ENCODE measurements around the gene ITK.
"Not testable (repeated sequence)": the region's sequence is repeated elsewhere in the genome, so short reads cannot be mapped to it uniquely, and the experiment has no call there.

Gene ITK

DNA sequence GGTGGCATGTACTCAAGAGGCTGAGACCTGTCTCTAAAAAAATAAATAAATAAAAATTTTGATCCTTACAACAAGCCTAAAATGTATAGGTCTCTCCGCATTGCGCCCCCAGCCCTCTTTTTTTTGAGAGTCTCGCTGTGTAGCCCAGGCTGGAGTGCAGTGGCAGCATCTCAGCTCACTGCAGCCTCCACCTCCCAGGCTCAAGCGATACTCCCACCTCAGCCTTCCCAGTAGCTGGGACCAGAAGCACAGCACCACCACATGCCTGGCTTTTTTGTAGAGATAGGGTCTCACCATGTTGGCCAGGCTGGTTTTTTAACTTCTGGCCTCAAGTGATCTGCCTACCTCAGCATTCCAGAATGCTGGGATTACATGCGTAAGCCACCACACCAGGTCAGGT lies 12.4 kb upstream of the ITK start:
- no peak for DNase-seq (ENCODE audit: low read depth)

DNA sequence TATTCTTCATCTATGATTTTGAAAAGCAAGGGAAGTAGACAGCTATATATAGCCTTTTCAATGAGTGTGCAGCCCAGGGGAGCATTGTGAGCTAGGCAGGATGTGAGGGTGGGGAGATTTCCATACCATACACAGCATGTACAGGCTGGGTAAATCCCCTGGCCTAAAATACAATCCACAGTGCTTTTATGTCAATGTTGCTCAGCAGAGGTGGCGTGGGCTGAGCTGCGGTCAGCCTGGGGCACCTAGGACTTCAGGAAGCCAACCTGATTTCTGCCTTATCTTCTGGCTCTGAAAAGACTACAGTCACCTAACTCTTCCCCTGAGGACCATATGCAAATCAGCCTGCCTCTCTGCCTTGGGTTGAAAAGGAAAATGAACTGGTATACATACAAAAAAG lies 8.2 kb upstream of the ITK start:
- DNase-seq (ENCODE audit: low read depth) = peak; percentile 52

DNA sequence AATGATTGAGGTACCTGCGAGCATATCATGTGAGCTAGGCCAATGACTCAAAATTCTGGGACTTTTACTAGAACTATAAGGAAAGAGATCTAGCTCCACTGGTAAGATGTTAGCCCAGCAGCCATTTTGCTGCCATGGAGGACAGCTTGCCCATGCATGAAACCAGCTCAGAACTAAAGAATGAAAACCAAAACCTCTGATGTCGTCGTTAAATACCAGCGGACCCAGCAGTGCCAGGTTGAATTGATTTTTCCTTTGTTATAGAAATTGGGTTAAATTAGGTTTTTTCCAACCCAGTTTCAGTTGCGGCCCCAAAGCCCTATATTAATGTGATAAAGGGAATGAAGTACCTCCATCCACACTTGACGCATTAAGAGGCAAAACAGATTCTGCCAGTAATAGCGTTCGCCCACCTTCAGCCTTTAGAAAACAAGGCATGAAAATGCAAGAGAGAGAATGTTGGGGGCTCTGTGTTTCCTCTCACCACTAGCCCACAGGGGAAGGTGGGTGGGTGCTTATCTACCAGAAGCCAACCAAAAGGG lies 5.5 kb upstream of the ITK start:
- no peak for DNase-seq (ENCODE audit: low read depth)

DNA sequence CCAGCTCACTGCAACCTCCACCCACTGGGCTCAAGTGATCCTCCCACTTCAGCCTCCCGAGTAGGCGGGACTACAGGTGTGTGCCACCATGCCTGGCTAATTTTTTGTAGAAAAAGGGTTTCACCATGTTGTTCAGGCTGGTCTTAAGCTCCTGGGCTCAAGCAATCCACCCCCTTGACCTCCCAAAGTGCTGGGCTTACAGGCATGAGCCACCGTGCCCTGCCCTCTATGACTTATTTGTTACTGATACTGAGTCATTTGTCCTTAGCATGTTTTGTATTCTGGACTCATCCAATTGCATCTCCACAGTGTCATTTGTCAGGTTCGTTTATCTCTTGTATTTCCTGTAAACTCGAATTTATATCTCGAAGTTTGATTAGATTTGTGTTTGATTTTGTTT lies 2.7 kb upstream of the ITK start:
- no peak for DNase-seq (ENCODE audit: low read depth)

DNA sequence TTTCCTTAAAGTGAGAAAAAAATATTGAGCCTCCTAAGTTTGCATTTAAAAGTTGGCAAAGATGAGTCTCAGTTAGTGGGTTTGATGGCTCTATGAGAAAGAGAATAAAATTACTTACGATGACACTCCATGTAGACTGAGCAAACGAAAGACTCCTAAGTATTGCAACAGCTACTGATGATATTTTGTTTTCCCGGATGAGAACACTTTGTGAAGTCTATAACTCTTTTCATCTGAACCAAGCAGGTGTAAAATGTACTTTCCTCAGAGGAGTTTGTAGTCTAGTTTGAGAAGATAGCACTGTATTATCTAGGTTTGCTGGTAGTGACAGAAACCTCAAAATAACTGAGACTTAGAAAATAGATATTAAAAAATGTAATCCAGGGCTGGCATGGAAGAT lies 1.7 kb upstream of the ITK start:
- no peak for DNase-seq (ENCODE audit: low read depth)

DNA sequence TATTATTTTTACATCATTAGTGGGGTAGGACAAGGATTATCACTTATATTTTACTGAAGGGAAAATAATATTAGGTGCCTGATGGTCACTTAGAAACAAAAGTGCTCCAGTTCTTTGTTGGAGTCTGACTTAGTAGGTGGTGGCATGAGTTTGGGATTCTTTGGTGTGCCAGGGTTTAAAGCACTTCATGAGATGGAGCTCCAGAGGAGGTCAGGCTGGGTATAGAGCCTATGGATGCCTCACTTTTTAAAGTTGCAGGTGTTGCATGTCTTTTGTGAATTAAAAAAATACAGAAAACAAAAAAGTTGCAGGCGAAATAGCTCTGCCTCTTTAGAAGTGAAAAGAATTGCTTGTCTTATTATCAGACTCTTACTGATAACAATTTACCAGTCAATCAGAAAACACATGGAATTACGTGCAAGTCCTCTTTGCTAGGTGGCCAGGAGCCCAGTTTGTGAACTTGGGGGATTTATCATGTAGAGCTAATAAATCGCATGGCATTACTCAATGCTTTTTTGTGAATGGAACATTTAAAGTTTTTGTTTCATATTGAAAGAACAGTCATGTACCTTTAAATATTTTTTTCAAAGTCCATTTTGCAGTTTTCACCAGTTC lies 1.6 kb downstream of the ITK start:
- no peak for DNase-seq (ENCODE audit: low read depth)

DNA sequence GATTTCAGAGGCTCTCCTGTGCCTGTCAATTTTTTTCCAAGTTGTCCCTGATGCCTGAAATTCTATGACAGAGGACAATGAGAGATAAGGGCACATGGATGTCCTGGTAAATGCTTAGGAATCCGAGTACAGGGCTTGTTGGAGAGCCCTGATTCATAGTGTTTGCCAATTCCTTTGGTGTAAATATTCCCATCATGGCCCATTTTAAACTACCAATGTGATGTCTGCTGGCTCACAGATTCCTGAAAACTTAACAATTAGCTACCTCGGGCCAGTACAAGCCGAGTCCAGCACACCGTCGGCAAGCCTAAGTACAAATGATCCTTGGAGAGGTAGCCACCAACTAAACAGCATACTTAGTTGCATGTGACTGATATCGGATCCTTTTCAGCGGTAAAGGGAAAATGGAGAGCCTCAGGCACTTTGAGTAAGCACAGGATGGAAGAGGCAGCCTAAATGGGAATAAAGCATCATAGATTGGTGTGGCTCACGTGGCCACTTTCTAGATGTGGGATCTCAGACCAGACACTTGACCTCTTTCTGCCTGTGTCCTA lies 3.6 kb downstream of the ITK start:
- no peak for DNase-seq (ENCODE audit: low read depth)

DNA sequence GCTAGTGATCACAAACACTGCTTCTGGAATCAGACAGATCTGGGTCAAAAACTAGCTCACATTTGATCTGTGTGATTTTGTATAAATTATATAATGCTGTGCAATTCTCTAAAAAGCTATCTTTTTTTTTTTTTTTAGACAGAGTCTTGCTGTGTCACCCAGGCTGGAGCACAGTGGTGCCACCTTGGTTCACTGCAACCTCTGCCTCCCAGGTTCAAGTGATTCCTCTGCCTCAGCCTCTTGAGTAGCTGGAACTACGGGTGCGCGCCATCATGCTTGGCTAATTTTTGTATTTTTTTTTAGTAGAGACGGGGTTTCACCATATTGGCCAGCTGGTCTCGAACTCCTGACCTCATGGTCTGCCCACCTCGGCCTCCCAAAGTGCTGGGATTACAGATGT lies 4.5 kb downstream of the ITK start:
- DNase-seq (ENCODE audit: low read depth) = not testable (repeated sequence)

DNA sequence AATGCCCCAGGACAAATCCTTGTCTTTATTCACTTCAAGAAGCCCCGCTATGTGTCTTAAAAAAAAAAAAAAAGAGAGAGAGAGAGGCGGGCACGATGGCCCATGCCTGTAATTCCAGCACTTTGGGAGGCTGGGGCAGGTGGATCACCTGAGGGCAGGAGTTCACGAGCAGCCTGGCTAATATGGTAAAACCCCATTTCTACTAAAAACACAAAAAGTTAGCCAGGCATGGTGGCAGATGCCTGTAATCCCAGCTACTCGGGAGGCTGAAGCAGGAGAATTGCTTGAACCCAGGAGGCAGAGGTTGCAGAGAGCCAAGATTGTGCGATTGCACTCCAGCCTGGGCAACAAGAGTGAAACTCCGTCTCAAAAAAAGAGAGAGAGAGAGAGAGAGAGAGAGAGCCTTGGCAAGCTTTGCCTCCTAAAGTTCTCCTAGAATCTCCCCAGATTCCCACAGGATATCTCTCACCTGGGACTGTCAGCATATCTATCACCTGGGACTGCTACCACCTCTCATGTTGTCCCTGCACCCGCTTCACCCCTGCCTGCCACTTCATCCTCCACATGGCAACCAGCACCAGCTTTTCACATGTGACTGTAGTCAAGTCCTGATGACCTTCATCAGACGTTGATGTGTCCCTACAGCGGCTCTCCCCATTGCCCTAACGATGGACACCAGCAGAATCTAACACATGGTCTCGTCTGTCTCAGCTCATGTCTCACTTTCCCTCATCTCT lies 5.8 kb downstream of the ITK start:
- no peak for DNase-seq (ENCODE audit: low read depth)

DNA sequence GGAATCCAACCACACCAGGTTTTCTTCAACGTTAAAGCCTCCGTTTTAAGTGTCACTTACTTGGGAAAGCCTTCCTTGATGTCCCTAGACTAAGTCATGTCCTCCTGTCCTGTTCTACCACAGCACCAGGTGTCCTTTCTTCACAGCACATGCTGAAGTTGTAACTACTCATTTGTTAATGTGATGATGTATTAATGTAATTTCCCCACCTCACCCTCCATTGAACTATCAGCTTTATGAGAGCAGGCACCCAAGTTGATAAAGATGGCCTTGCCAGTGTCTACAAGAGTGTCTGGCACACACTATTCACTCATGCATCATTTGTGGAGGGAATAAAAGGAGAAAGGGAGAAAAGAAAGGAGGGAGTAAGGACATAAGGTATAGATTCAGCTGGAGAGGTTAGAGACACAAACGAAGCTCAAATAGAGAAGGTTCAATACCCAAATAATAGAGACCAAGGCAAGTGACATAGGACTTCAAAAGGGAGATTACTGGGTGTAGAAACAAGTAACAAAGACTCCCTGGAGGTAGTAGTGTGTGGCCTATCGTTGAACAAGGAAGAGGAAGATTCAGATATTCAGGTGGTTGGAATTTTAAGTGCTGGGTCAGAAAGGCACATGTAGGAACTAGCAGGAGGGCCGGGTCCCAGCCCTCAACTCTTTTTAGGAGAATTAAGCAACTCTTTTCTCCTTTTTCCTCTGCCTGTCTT lies 6.6 kb downstream of the ITK start:
- no peak for DNase-seq (ENCODE audit: low read depth)

DNA sequence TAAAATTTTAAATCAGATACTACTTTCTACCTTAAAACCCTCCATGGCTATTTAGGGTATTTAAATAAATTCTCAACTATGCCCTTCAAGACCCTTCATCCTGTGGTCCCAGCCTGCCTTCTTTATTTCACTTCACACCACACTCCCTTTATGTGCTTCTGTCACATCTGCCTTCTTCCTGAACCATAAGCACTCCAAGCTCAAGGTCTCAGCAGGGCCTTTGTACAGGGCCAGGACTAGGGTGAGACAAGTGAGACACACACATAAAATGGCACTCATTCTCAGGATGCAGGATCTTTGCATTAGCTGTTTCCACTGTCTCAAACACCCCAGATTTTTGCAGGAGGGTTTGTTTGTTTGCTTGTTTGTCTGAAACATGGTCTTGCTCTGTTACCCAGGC lies 7.6 kb downstream of the ITK start:
- no peak for DNase-seq (ENCODE audit: low read depth)

DNA sequence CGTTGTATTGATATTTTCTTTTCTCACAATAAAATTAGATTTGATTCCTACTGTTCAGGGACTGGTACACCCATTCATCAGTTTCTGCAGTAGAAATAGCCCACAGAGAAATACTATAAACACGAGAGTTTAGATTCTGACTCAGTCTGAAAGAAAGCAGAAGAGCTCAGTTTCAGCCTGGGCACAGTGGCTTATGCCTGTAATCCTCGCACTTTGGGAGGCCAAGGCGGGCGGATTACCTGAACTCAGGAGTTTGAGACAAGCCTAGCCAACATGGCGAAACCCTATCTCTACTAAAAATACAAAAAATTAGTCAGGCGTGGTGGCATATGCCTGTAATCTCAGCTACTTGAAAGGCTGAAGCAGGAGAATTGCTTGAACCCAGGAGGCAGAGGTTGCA lies 8.6 kb downstream of the ITK start:
- no peak for DNase-seq (ENCODE audit: low read depth)

DNA sequence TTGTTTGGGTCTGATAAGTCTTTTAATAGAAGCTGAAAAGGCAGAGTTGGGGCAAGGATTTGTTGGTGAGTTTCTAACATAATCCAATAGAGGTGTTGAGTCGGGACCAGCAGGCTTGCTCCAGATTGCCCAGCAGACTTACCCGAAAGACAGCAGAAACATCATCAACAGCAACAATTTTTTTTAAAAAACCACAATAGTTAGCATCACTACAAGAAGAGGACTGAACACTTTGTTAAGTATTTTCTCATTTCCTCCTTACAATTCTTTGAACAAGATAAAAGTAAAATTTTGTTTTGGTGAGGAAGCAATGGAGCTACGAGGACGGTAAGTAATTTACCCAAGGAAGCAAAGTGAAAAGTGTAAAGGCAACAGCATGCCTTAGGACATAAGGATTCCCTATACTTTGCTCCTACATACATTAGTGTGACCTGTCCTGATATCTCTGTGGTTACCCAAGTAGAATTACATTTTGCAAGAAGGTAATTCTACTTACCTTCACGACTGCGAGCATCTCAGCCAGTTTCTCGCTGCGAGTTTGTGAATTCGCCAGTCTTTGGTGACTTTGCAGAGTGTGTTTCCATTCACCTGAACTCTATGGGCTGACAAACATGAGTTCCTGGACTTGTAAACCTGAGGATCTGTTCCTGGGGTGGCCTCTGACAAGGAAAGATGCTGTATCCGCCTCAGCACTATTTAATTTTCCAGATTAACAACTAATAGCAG lies 13.2 kb downstream of the ITK start:
- DNase-seq (ENCODE audit: low read depth) = no peak

DNA sequence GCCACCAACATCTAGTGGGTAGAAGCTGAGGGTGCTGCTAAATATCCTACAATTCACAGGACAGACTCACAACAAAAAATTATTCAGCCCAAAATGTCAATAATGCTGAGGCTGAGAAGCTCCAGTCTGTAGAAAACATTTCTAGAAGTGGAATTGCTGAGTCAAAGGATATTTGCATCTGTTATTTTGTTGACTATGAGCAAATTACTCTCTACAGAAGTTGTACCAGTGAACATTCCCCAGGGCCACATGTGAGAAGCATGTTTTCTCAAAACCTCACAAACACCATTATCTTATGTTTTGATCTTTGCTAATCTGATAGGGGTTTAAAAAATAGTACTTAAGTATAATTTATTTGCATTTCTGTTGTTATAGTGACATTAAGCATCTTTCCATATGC lies 15.4 kb downstream of the ITK start:
- no peak for DNase-seq (ENCODE audit: low read depth)

DNA sequence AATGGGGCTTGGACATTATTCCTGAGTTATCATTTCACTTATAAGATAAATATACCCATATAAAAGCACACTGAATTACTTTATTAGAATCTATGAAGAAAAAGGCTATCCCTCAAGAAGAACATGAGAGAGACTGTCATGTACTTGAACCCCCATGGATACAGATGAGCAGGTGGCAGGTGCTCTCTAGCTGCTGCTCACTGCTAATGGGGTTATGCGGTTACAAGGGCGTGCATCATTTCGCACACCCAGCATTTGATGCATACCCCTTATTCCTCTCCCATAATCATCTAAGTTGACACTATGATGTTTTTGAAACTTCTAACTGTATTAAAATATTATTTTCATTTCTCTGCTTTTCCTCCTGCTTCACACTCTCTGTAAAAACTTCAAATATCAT lies 16.4 kb downstream of the ITK start:
- no peak for DNase-seq (ENCODE audit: low read depth)

DNA sequence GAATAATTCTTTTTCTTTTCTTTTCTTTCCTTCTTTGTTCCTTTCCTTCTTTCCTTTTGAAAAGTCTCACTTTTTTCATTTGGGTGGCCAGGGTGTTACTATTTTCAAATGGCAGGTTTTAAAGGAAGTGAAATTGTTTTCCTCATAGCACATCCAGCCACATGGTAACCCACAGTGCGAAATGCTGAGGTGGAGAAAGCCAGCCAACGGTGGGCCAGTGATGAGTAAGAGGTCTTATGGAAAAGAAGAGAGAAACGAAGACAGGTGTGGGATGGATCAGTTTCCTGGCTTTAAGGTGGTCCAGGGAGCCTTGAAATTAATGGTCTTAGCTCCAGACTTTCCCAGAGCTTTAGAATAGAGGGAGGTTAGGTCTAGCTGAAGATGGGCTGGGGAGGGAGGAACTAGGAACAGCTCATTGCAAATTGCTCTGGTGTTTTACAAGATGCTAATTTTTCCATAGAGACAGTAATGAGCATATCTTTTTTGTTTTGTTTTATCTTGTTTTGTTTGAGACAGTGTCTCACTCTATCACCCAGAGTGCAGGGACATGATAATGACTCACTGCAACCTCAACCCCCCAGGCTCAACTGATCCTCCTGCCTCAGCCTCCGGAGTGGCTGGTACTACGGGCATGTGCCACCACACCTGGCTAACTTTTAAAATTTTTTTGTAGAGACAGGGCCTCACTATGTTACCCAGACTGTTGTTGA lies 17.8 kb downstream of the ITK start:
- DNase-seq (ENCODE audit: low read depth) = no peak

DNA sequence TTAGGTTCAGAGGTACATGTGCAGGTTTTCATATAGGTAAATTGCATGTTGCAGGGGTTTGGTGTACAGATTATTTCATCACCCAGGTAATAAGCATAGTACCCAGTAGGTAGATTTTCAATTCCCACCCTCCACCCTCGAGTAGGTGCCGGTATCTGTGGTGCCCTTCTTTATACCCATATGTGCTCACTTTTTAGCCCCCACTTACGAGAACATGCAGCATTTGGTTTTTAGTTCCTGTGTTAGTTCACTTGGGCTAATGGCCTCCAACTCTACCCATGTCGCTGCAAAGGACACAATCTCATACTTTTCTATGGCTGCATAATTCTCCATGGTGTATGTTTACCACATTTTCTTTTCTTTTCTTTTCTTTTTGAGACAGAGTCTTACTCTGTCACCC lies 21.2 kb downstream of the ITK start:
- DNase-seq (ENCODE audit: low read depth) = no peak

DNA sequence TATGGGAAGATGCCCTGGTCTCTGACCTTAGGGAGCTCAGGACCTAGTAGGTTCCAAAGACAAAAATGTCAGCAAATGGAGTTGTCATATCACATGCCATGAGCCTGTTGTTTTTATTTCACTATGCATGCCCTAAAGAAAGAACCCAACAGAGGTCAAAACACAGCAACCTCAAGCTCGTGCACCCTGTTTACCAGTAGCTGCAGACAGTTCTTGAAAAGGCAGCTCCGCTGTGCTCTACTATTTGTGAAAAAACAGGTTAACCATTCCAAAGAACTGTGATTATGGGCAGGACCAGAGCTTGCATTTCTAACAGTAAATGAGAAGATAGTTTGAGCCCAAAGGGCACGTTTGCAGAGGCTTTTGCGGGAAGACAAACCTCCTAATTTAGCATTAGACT lies 22.8 kb downstream of the ITK start:
- DNase-seq (ENCODE audit: low read depth) = no peak

DNA sequence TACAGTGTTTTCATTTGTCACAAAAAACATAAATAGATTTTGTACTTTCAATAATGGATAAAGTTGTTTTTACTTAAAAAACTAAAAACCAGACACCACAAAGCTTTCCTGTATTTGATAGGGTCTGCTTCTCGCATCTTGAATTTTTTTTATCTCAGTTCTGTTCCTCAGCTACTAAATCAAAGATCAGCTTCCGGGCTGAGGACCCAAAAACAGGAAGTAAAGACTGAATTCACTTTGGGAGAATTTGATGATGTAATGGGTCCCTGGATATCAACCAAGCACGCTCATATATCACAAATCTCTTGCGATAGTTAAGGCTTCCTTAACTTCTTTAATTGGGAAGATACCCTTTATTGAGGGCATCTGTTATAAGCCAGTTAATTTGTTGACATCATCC lies 24.1 kb downstream of the ITK start:
- no peak for DNase-seq (ENCODE audit: low read depth)

DNA sequence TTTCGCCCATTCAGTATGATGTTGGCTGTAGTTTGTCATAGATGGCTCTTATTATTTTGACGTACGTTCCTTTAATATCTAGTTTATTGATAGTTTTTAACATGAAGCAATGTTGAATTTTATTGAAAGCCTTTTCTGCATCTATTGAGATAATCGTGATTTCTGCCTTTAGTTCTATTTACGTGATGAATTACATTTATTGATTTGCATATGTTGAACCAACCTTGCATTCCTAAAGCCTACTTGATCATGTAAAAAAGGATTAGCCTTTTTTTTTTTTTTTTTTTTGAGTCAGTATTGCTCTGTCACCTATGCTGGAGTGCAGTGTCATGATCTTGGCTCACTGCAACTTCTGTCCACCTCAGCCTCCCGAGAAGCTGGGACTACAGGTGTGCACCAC lies 25.1 kb downstream of the ITK start:
- DNase-seq (ENCODE audit: low read depth) = no peak

DNA sequence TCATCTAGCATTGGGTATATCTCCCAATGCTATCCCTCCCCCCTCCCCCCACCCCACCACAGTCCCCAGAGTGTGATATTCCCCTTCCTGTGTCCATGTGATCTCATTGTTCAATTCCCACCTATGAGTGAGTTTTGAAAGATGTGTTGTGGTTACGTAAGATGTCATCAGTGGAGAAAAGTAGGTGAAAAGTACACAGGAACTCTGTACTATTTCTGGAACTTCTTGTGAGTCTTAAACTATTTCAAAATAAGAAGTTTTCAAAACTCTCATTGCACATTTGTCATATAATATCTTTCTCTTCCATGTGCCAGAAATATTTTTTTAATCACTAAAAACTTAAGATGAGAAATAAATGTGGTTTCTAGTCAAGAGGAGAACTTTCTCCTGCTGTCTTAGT lies 30.0 kb downstream of the ITK start:
- DNase-seq (ENCODE audit: low read depth) = not testable (repeated sequence)

DNA sequence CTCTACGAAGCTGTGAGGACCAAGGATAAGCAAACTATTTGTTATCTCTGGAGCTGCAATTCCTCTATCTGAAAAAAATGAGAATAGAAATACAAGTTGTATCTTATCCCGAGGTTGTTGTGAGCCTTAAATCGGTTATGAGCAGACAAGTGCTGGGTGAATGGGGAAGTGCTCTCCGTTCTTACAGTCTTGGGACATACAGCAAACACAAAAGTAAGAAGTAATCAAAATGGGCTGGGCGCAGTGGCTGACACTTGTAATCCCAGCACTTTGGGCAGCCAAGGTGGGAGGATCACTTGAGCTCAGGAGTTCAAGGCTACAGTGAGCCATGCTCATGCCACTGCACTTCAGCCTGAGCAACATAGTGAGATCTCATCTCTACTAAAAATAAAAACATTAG lies 31.7 kb downstream of the ITK start:
- no peak for DNase-seq (ENCODE audit: low read depth)

Data from stimulated activated CD8-positive, alpha-beta memory T cell treated with anti-CD3 and anti-CD28 coated beads, Interleukin-15, amount 100 ng/mL, for 24 hours (primary cell).